ENCODE data around the gene TP53BP2.
"Not testable (repeated sequence)": the region's sequence is repeated elsewhere in the genome, so short reads cannot be mapped to it uniquely, and the experiment has no call there.

Gene TP53BP2

GRCh38 chr1:223864599-223865368 lies 19.0 kb upstream of the TP53BP2 start:
- H3K36me3 Mint-ChIP-seq; ATAC-seq (replicated peaks); H3K4me1 Mint-ChIP-seq; H3K4me3 Mint-ChIP-seq; DNase-seq; H3K27ac Mint-ChIP-seq; H3K9me3 Mint-ChIP-seq: not testable (repeated sequence)
- peaks cover 28 to 35% of the 10 kb centered on the region in 2 donors for H3K27me3 Mint-ChIP-seq

- DNase-seq (no peak), ATAC-seq (replicated peaks) (no peak)
- Mint-ChIP-seq H3K27ac (peak overlapping the region; percentile 66), H3K4me1 (no peaks in the 10 kb centered on the region), H3K9me3 (peaks cover 3% of the 10 kb centered on the region in 2 donors), H3K36me3 (no peaks in the 10 kb centered on the region), H3K4me3 (no peak overlapping the region), H3K27me3 (peaks cover 30 to 33% of the 10 kb centered on the region in 2 donors)
These were observed 18.3 kb upstream of the TP53BP2 start for GRCh38 chr1:223864084-223864483.

GRCh38 chr1:223861904-223862303 lies 16.2 kb upstream of the TP53BP2 start:
- ATAC-seq (replicated peaks) (no peak), DNase-seq (no peak)
- Mint-ChIP-seq H3K27me3 (peaks cover 16 to 20% of the 10 kb centered on the region in 2 donors), H3K9me3 (peaks cover 3% of the 10 kb centered on the region in 2 donors), H3K27ac (no peak overlapping the region), H3K4me3 (no peak overlapping the region), H3K36me3 (no peaks in the 10 kb centered on the region), H3K4me1 (no peaks in the 10 kb centered on the region)

- Mint-ChIP-seq H3K4me3 (no peak overlapping the region), H3K9me3 (peaks cover 3% of the 10 kb centered on the region in 2 donors), H3K36me3 (no peaks in the 10 kb centered on the region), H3K27ac (no peak overlapping the region), H3K27me3 (peaks cover 9 to 17% of the 10 kb centered on the region in 2 donors), H3K4me1 (peaks cover 0 to 2% of the 10 kb centered on the region in 2 donors)
- DNase-seq, result no peak
- no peak for ATAC-seq (replicated peaks)
These were observed 14.4 kb upstream of the TP53BP2 start for GRCh38 chr1:223860051-223860622.

GRCh38 chr1:223859058-223859457 lies 13.3 kb upstream of the TP53BP2 start:
- no peak for DNase-seq
- Mint-ChIP-seq H3K4me1 (peaks cover 0 to 2% of the 10 kb centered on the region in 2 donors), H3K4me3 (no peak overlapping the region), H3K27me3 (peaks cover 9% of the 10 kb centered on the region in 2 donors), H3K9me3 (no peaks in the 10 kb centered on the region), H3K36me3 (no peaks in the 10 kb centered on the region), H3K27ac (no peak overlapping the region)
- ATAC-seq (replicated peaks), result no peak

GRCh38 chr1:223856386-223856785 lies 10.6 kb upstream of the TP53BP2 start:
- Mint-ChIP-seq H3K27me3 (peaks cover 7 to 15% of the 10 kb centered on the region in 2 donors), H3K27ac (no peak overlapping the region), H3K4me3 (no peak overlapping the region), H3K9me3 (no peaks in the 10 kb centered on the region), H3K4me1 (peaks cover 5 to 6% of the 10 kb centered on the region in 2 donors), H3K36me3 (no peaks in the 10 kb centered on the region)
- DNase-seq (no peak), ATAC-seq (replicated peaks) (no peak)

GRCh38 chr1:223853748-223854147 lies 8.0 kb upstream of the TP53BP2 start:
- Mint-ChIP-seq H3K4me3 (no peak overlapping the region), H3K27me3 (peaks cover 6 to 7% of the 10 kb centered on the region in 2 donors), H3K36me3 (no peaks in the 10 kb centered on the region), H3K27ac (no peak overlapping the region), H3K4me1 (peaks cover 6 to 8% of the 10 kb centered on the region in 2 donors), H3K9me3 (no peaks in the 10 kb centered on the region)
- ATAC-seq (replicated peaks) (no peak), DNase-seq (no peak)

- no peak for ATAC-seq (replicated peaks)
- H3K9me3 Mint-ChIP-seq, result no peaks in the 10 kb centered on the region
- no peak for DNase-seq
- no peak overlapping the region for H3K27ac Mint-ChIP-seq
- H3K4me3 Mint-ChIP-seq, result no peak overlapping the region
- peaks cover 6 to 7% of the 10 kb centered on the region in 2 donors for H3K27me3 Mint-ChIP-seq
- peaks cover 6 to 8% of the 10 kb centered on the region in 2 donors for H3K4me1 Mint-ChIP-seq
- no peaks in the 10 kb centered on the region for H3K36me3 Mint-ChIP-seq
These were observed 7.5 kb upstream of the TP53BP2 start for GRCh38 chr1:223853275-223853674.

- peaks cover 13 to 15% of the 10 kb centered on the region in 2 donors for H3K4me1 Mint-ChIP-seq
- H3K36me3 Mint-ChIP-seq, result no peaks in the 10 kb centered on the region
- H3K27me3 Mint-ChIP-seq, result peaks cover 6 to 7% of the 10 kb centered on the region in 2 donors
- no peak overlapping the region for H3K27ac Mint-ChIP-seq
- H3K9me3 Mint-ChIP-seq, result no peaks in the 10 kb centered on the region
- DNase-seq (no peak), ATAC-seq (replicated peaks) (peak in 1 of 2 donors; percentile 57)
- no peak overlapping the region for H3K4me3 Mint-ChIP-seq
These were observed 6.6 kb upstream of the TP53BP2 start for GRCh38 chr1:223852337-223852736.

- H3K27ac Mint-ChIP-seq, result no peak overlapping the region
- peaks cover 21 to 26% of the 10 kb centered on the region in 2 donors for H3K4me1 Mint-ChIP-seq
- DNase-seq (no peak), ATAC-seq (replicated peaks) (no peak)
- peaks cover 4 to 6% of the 10 kb centered on the region in 2 donors for H3K27me3 Mint-ChIP-seq
- H3K4me3 Mint-ChIP-seq, result no peak overlapping the region
- H3K36me3 Mint-ChIP-seq, result peaks cover 3% of the 10 kb centered on the region in 2 donors
- no peaks in the 10 kb centered on the region for H3K9me3 Mint-ChIP-seq
These were observed 3.9 kb upstream of the TP53BP2 start for GRCh38 chr1:223849352-223850254.

- Mint-ChIP-seq H3K9me3 (no peaks in the 10 kb centered on the region), H3K36me3 (peaks cover 3% of the 10 kb centered on the region in 2 donors), H3K27ac (no peak overlapping the region), H3K4me1 (peaks cover 24 to 35% of the 10 kb centered on the region in 2 donors), H3K4me3 (no peak overlapping the region), H3K27me3 (peaks cover 1% of the 10 kb centered on the region in 2 donors)
- DNase-seq (no peak), ATAC-seq (replicated peaks) (no peak)
These were observed 2.8 kb upstream of the TP53BP2 start for GRCh38 chr1:223848536-223848935.

GRCh38 chr1:223847781-223848345 lies 2.1 kb upstream of the TP53BP2 start:
- H3K4me3 Mint-ChIP-seq, result no peak overlapping the region
- H3K9me3 Mint-ChIP-seq, result no peaks in the 10 kb centered on the region
- no peak for DNase-seq
- H3K4me1 Mint-ChIP-seq, result peaks cover 26 to 39% of the 10 kb centered on the region in 2 donors
- H3K36me3 Mint-ChIP-seq, result peaks cover 3% of the 10 kb centered on the region in 2 donors
- H3K27me3 Mint-ChIP-seq, result no peaks in the 10 kb centered on the region
- no peak for ATAC-seq (replicated peaks)
- no peak overlapping the region for H3K27ac Mint-ChIP-seq

GRCh38 chr1:223845037-223845809 lies 524 bp downstream of the TP53BP2 start:
- H3K4me1 Mint-ChIP-seq, result peaks cover 31 to 44% of the 10 kb centered on the region in 2 donors
- H3K36me3 Mint-ChIP-seq, result peaks cover 5 to 6% of the 10 kb centered on the region in 2 donors
- no peaks in the 10 kb centered on the region for H3K27me3 Mint-ChIP-seq
- no peaks in the 10 kb centered on the region for H3K9me3 Mint-ChIP-seq
- H3K27ac Mint-ChIP-seq, result peak overlapping the region; percentile 98
- peak; percentile 46 to 48 for ATAC-seq (replicated peaks)
- peak overlapping the region; percentile 94 to 96 for H3K4me3 Mint-ChIP-seq
- peak; percentile 53 for DNase-seq
